Left colon (tissue), 2 donors: Measurements from ENCODE around the gene ISX. TPM values are rescaled to one million over a fixed set of nuclear protein-coding genes. Genes with fewer than 3 reads are reported as not detected.
A peak's percentile ranks its signal among the peaks of the same experiment; 100 is the strongest.

Experiments
- ATAC-seq: fragments of 200-7000 bp; cut with Tn5 transposase; one replicate; pipeline ENCODE4 v1.9.1; 2020; ENCODE audit warnings: mild to moderate bottlenecking, moderate library complexity
- DNase-seq, 2 donors: peaks; one replicate each; pipeline ENCODE4 v3.0.0-alpha.2; 2020
- intact Hi-C, 2 donors: fragments of 100-400 bp; cut with DNase I in 1 of 2; cut with micrococcal nuclease in 1 of 2; formaldehyde crosslinking; loops; one replicate each; pipeline versions ENCODE4 v1.11.2 to v1.14.0; 2022; cut with DNase I, micrococcal nuclease
- total RNA-seq, 2 donors: library from RNA; stranded (reverse); fragmentation: NEBNext Ultra II Directional; extraction: Animal tissue kit (Norgen Biotek cat#: 25700); gene quantifications; one replicate each; pipeline ENCODE4 v1.2.1, GENCODE V29; 2021
- donor health status: DM: no; HTN: no; CAD: no.
- donor health status: DM: yes; HTN: yes; CAD: no.

Gene ISX
- total RNA-seq, 2 donors from 2014 or later: 71.5 to 91.1 TPM

DNA sequence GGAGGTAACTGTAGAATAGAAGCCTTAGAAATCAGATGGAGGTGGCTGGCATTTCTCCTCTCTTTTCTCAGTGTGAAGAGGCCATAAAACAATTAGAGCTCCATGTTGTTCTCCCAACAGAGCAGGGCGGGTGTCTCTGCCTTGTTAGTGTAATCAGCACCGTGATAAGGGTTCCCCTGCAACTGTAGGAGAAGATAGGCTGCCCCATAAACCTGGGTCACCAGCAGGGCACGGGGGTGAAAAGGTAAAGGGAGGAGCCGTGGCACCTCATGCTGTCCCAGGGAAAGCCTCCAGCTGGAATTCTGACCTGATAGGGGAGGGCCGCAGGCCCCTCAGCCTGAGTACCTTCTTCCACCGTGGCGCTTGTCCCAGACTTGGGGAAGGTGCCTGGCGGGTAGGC, 68.7 kb downstream of the ISX start:
- ATAC-seq: peak; percentile 92
- DNase-seq: peak; percentile 78 to 91
- intact Hi-C loops: no loop called here

DNA sequence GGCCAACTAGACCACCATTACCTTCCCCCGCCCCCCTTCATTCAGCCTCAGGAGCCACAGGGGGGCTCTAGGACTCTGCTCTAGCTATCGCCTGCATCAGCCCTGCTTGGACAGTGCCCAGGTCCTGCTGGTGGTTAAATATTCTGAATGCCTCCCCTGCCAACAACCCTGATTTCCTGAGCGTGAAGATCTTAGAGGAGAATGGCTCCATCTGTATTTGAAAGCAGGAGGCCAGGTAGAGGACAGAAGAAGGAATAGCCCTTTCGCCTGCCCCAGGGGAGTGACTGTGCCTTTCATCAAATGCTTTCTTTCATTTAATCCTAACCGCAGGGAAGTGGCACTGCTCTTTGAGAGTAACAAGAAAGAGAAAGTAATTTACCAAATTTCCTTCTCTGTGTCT, 69.2 kb downstream of the ISX start:
- DNase-seq (no peak), ATAC-seq (peak; percentile 12)
- intact Hi-C loops: no loop called here

Other genes starting within 250 kb of the ISX start
- 10 to 100 TPM; 16.9 to 19.7 TPM for gene HMGXB4, start 191.3 kb downstream of the ISX start, total RNA-seq
- gene TOM1, start 233.7 kb downstream of the ISX start, total RNA-seq: 10 to 100 TPM; 62.4 to 63.2 TPM